ENCODE measurements around the gene RTN1. TPM values are rescaled to one million over a fixed set of nuclear protein-coding genes. Genes with fewer than 3 reads are reported as not detected.

RTN1 gene
- total RNA-seq, 1 experiment from 2014 or later = 0.05 TPM

GRCh38 chr14:59895721-59896120, 25.1 kb upstream of the RTN1 start:
- in situ Hi-C loops (cut with HindIII; ENCODE audit: low pct_unique_long_range_greater_than_20kb, low sequenced_read_pairs) (no loop called here), intact Hi-C loops (cut with micrococcal nuclease; ENCODE audit: unreplicated experiment) (loop anchor here (5.0 to 10.0 kb wide), 2 partner anchors 181 to 263 kb away; no protein-coding TSS in a partner anchor)
- ChIA-PET POLR2A (no interaction called here), CTCF (no interaction called here)
- BruUV-seq (replicated peaks) = no TSS peak
- no peaks in the 10 kb centered on the region for H3K27me3 ChIP-seq (ENCODE audit: control insufficient read depth, insufficient read depth, low read length)
- no peak overlapping the region for H3K27ac ChIP-seq (ENCODE audit: low read length)
- ATAC-seq (no peak), DNase-seq (ENCODE audit: low read depth, low spot score) (no peak)
- no peaks in the 10 kb centered on the region for H3K36me3 ChIP-seq (ENCODE audit: control insufficient read depth, insufficient read depth, low read length)
- no peak overlapping the region for H3K4me3 ChIP-seq (ENCODE audit: low read depth in 2 of 2, low read length in 2 of 2)
- H3K4me1 ChIP-seq (ENCODE audit: control insufficient read depth, insufficient read depth, low read length) = no peaks in the 10 kb centered on the region
- TF ChIP-seq REST (IDR thresholded peaks at IDR 0.05; ENCODE audit: insufficient read depth in 1 of 2, low read depth in 2 of 2, low read length in 1 of 2) (no peak), SIN3A (IDR thresholded peaks at IDR 0.05; ENCODE audit: borderline replicate concordance, insufficient read depth, low read depth, low read length) (no peak), POLR2AphosphoS5 (IDR thresholded peaks at IDR 0.05; ENCODE audit: low read depth, low read length) (no peak), TCF7L2 (IDR thresholded peaks at IDR 0.05; ENCODE audit: low read depth, low read length) (no peak), CTCF (IDR thresholded peaks at IDR 0.05) (no peak)
- no peaks in the 10 kb centered on the region for H3K9me3 ChIP-seq (ENCODE audit: control insufficient read depth, insufficient read depth, low read depth, low read length)

- intact Hi-C loops (cut with micrococcal nuclease; ENCODE audit: unreplicated experiment) (loop anchor here (10.0 kb wide), 1 partner anchor 176 kb away; no protein-coding TSS in a partner anchor), in situ Hi-C loops (cut with HindIII; ENCODE audit: low pct_unique_long_range_greater_than_20kb, low sequenced_read_pairs) (no loop called here)
- CTCF ChIA-PET = no interaction called here
- Histone ChIP-seq H3K4me1 (ENCODE audit: control insufficient read depth, insufficient read depth, low read length) (no peaks in the 10 kb centered on the region), H3K27ac (ENCODE audit: low read length) (no peak overlapping the region), H3K9me3 (ENCODE audit: control insufficient read depth, insufficient read depth, low read depth, low read length) (no peaks in the 10 kb centered on the region), H3K4me3 (ENCODE audit: low read depth in 2 of 2, low read length in 2 of 2) (no peak overlapping the region), H3K27me3 (ENCODE audit: control insufficient read depth, insufficient read depth, low read length) (no peaks in the 10 kb centered on the region), H3K36me3 (ENCODE audit: control insufficient read depth, insufficient read depth, low read length) (no peaks in the 10 kb centered on the region)
- POLR2A ChIA-PET = no interaction called here
- DNase-seq (ENCODE audit: low read depth, low spot score) (no peak), ATAC-seq (no peak)
- BruUV-seq (replicated peaks) = no TSS peak
- no peak for TF ChIP-seq TCF7L2 (IDR thresholded peaks at IDR 0.05; ENCODE audit: low read depth, low read length)
- TF ChIP-seq POLR2AphosphoS5 (IDR thresholded peaks at IDR 0.05; ENCODE audit: low read depth, low read length) = no peak
- no peak for TF ChIP-seq SIN3A (IDR thresholded peaks at IDR 0.05; ENCODE audit: borderline replicate concordance, insufficient read depth, low read depth, low read length)
- TF ChIP-seq CTCF (IDR thresholded peaks at IDR 0.05) = no peak
- no peak for TF ChIP-seq REST (IDR thresholded peaks at IDR 0.05; ENCODE audit: insufficient read depth in 1 of 2, low read depth in 2 of 2, low read length in 1 of 2)
Measured at GRCh38 chr14:59890676-59891075, 20.1 kb upstream of the RTN1 start.

Measured in Panc1 (cell line).